ENCODE results near the gene RIT1. TPM values are rescaled to one million over a fixed set of nuclear protein-coding genes. Genes with fewer than 3 reads are reported as not detected.
"Not testable (repeated sequence)": the region's sequence is repeated elsewhere in the genome, so short reads cannot be mapped to it uniquely, and the experiment has no call there.

Gene RIT1
- total and polyA plus RNA-seq, 4 donors = 15.8 to 58.2 (median 42.5) TPM

DNA sequence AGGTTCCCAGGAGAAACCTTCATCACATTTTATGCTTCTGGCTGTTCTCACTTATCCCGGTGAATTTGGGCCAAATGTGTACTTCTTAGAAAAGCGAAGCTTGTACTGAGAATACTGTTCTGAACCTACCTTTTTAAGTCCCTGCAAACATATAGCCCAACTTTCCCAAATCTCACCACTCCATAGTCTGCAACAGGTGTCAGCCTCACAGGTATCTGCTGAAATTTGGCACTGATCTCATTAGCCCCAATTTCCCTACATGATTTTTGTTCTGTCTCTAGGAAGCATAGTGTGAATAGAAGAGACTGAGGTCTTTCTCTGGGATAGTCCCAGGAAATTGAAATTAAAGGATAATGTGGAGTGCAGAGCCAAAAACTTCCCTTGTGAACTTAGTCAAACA is 11.5 kb downstream of the RIT1 start:
- WGBS, 2 donors = 98% methylated on average over 2 of the region's 2 CpGs
- no peak for DNase-seq
- Histone ChIP-seq H3K36me3 (ENCODE audit: control insufficient read depth in 4 of 4, insufficient read depth in 4 of 4, low read length in 4 of 4) (peaks cover 32 to 39% (median 34%) of the 10 kb centered on the region in 4 donors), H3K4me3 (no peak overlapping the region), H3K4me1 (ENCODE audit: control insufficient read depth in 5 of 5, insufficient read depth in 5 of 5, low read length in 5 of 5) (no peaks in the 10 kb centered on the region), H3K27me3 (ENCODE audit: control insufficient read depth in 3 of 3, insufficient read depth in 3 of 3, low read length in 2 of 3) (no peaks in the 10 kb centered on the region), H3K27ac (ENCODE audit: low read depth in 1 of 2, low read length in 1 of 2) (no peak overlapping the region), H3K9me3 (ENCODE audit: control insufficient read depth in 4 of 4, insufficient read depth in 3 of 4, low read length in 3 of 4) (no peaks in the 10 kb centered on the region), H3K9ac (ENCODE audit: insufficient read depth in 1 of 2, low read length in 2 of 2) (peak overlapping the region in 1 of 2 donors; percentile 32)
- ATAC-seq (ENCODE audit: insufficient read depth, low FRiP score) = no peak
- TF ChIP-seq CTCF (IDR thresholded peaks at IDR 0.05; ENCODE audit: control extremely low read depth, extremely low read depth) = no peak

DNA sequence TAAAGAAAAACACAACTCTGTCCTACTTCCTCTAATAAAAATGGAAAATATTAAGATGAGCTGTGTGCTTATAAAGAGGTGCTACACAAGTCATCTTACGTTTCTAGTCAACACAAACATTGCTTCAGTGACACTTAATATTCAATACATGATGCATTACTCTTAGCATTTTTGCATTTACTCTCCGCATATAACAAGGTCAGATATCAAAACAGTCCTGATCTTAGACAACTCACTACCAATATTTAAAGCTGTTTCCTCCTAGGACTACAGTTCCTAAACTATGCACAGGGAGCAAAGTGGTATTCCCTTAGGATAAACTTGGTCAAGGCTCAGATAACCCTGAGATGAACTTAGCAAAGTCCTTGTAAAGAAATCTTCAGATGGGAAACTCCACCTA is 12.3 kb downstream of the RIT1 start:
- no peak for ATAC-seq (ENCODE audit: insufficient read depth, low FRiP score)
- H3K9me3 ChIP-seq (ENCODE audit: control insufficient read depth in 4 of 4, insufficient read depth in 3 of 4, low read length in 3 of 4) = no peaks in the 10 kb centered on the region
- WGBS, 2 donors = 74 to 80% methylated on average over 2 of the region's 2 CpGs

GRCh38 chr1:155897746-155898145 is 13.4 kb downstream of the RIT1 start:
- peaks cover 21 to 27% (median 23%) of the 10 kb centered on the region in 4 donors for H3K36me3 ChIP-seq (ENCODE audit: control insufficient read depth in 4 of 4, insufficient read depth in 4 of 4, low read length in 4 of 4)
- H3K9me3 ChIP-seq (ENCODE audit: control insufficient read depth in 4 of 4, insufficient read depth in 3 of 4, low read length in 3 of 4) = no peaks in the 10 kb centered on the region
- no peak overlapping the region for H3K4me3 ChIP-seq
- H3K4me1 ChIP-seq (ENCODE audit: control insufficient read depth in 5 of 5, insufficient read depth in 5 of 5, low read length in 5 of 5) = peaks cover 2 to 11% (median 4%) of the 10 kb centered on the region in 5 donors
- DNase-seq (no peak), ATAC-seq (ENCODE audit: insufficient read depth, low FRiP score) (no peak)
- no peak overlapping the region for H3K9ac ChIP-seq (ENCODE audit: insufficient read depth in 1 of 2, low read length in 2 of 2)
- 94 to 96% methylated on average over 1 of the region's 1 CpG for WGBS, 2 donors
- H3K27ac ChIP-seq (ENCODE audit: low read depth in 1 of 2, low read length in 1 of 2) = no peak overlapping the region
- TF ChIP-seq CTCF (IDR thresholded peaks at IDR 0.05; ENCODE audit: control extremely low read depth, extremely low read depth) = no peak
- no peaks in the 10 kb centered on the region for H3K27me3 ChIP-seq (ENCODE audit: control insufficient read depth in 3 of 3, insufficient read depth in 3 of 3, low read length in 2 of 3)

More for the DNA sequence above, 12.3 kb downstream of the RIT1 start:
- Histone ChIP-seq H3K4me1 (ENCODE audit: control insufficient read depth in 5 of 5, insufficient read depth in 5 of 5, low read length in 5 of 5) (peaks cover 0 to 1% (median 0%) of the 10 kb centered on the region in 5 donors), H3K27ac (ENCODE audit: low read depth in 1 of 2, low read length in 1 of 2) (no peak overlapping the region), H3K9ac (ENCODE audit: insufficient read depth in 1 of 2, low read length in 2 of 2) (no peak overlapping the region), H3K4me3 (no peak overlapping the region), H3K36me3 (ENCODE audit: control insufficient read depth in 4 of 4, insufficient read depth in 4 of 4, low read length in 4 of 4) (peaks cover 25 to 31% (median 28%) of the 10 kb centered on the region in 4 donors), H3K27me3 (ENCODE audit: control insufficient read depth in 3 of 3, insufficient read depth in 3 of 3, low read length in 2 of 3) (no peaks in the 10 kb centered on the region)
- no peak for DNase-seq
- no peak for TF ChIP-seq CTCF (IDR thresholded peaks at IDR 0.05; ENCODE audit: control extremely low read depth, extremely low read depth)

DNA sequence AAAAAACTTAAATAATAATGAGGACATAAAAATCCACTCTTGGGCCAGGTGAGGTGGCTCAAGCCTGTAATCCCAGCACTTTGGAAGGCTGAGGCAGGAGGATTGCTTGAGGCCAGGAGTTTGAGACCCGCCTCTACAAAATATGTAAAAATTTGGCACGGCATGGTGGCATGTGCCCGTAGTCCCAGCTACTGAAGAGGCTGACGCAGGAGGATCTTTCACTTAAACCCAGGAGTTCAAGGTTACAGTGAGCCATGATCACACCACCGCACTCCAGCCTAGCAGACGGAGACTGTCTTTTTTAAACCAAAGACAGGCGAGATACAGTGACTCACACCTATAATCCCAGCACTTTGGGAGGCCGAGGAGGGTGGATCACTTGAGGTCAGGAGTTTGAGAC is 14.7 kb downstream of the RIT1 start:
- not testable (repeated sequence) for H3K27ac ChIP-seq (ENCODE audit: low read depth in 1 of 2, low read length in 1 of 2); ATAC-seq (ENCODE audit: insufficient read depth, low FRiP score)
- WGBS, 2 donors = 95 to 96% methylated on average over 8 of the region's 8 CpGs

DNA sequence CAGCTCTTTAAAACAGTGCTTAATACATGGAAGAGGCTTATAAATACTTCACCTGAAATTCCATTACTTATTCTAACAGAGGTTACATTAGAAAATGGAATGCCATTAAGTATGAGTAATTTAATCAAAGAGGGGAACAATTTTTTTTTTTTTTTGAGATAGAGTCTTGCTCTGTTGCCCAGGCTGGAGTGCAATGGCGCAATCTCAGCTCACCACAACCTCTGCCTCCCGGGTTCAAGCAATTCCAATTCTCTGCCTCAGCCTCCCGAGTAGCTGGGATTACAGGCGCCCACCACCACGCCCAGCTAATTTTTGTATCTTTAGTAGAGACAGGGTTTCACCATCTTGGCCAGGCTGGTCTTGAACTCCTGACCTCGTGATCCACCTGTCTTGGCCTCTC is 15.5 kb downstream of the RIT1 start:
- H3K9ac ChIP-seq (ENCODE audit: insufficient read depth in 1 of 2, low read length in 2 of 2); H3K4me3 ChIP-seq; H3K27ac ChIP-seq (ENCODE audit: low read depth in 1 of 2, low read length in 1 of 2); ATAC-seq (ENCODE audit: insufficient read depth, low FRiP score); H3K9me3 ChIP-seq (ENCODE audit: control insufficient read depth in 4 of 4, insufficient read depth in 3 of 4, low read length in 3 of 4); H3K27me3 ChIP-seq (ENCODE audit: control insufficient read depth in 3 of 3, insufficient read depth in 3 of 3, low read length in 2 of 3); DNase-seq: not testable (repeated sequence)
- Histone ChIP-seq H3K36me3 (ENCODE audit: control insufficient read depth in 4 of 4, insufficient read depth in 4 of 4, low read length in 4 of 4) (peaks cover 17 to 21% (median 18%) of the 10 kb centered on the region in 4 donors), H3K4me1 (ENCODE audit: control insufficient read depth in 5 of 5, insufficient read depth in 5 of 5, low read length in 5 of 5) (peaks cover 4 to 11% (median 5%) of the 10 kb centered on the region in 5 donors)
- 94% methylated on average over 6 of the region's 6 CpGs for WGBS, 2 donors

More for the DNA sequence above, 14.7 kb downstream of the RIT1 start:
- not testable (repeated sequence) for DNase-seq; H3K4me3 ChIP-seq; H3K9ac ChIP-seq (ENCODE audit: insufficient read depth in 1 of 2, low read length in 2 of 2); H3K27me3 ChIP-seq (ENCODE audit: control insufficient read depth in 3 of 3, insufficient read depth in 3 of 3, low read length in 2 of 3); H3K9me3 ChIP-seq (ENCODE audit: control insufficient read depth in 4 of 4, insufficient read depth in 3 of 4, low read length in 3 of 4)
- peaks cover 19 to 24% (median 21%) of the 10 kb centered on the region in 4 donors for H3K36me3 ChIP-seq (ENCODE audit: control insufficient read depth in 4 of 4, insufficient read depth in 4 of 4, low read length in 4 of 4)
- H3K4me1 ChIP-seq (ENCODE audit: control insufficient read depth in 5 of 5, insufficient read depth in 5 of 5, low read length in 5 of 5) = peaks cover 4 to 11% (median 5%) of the 10 kb centered on the region in 5 donors

Data from lung (tissue), 12 donors.